ENCODE data around the gene ERGIC1. TPM values are rescaled to one million over a fixed set of nuclear protein-coding genes. Genes with fewer than 3 reads are reported as not detected.

ERGIC1 gene
- total and polyA plus RNA-seq, 4 donors: 46.2 to 110 (median 88.6) TPM

DNA sequence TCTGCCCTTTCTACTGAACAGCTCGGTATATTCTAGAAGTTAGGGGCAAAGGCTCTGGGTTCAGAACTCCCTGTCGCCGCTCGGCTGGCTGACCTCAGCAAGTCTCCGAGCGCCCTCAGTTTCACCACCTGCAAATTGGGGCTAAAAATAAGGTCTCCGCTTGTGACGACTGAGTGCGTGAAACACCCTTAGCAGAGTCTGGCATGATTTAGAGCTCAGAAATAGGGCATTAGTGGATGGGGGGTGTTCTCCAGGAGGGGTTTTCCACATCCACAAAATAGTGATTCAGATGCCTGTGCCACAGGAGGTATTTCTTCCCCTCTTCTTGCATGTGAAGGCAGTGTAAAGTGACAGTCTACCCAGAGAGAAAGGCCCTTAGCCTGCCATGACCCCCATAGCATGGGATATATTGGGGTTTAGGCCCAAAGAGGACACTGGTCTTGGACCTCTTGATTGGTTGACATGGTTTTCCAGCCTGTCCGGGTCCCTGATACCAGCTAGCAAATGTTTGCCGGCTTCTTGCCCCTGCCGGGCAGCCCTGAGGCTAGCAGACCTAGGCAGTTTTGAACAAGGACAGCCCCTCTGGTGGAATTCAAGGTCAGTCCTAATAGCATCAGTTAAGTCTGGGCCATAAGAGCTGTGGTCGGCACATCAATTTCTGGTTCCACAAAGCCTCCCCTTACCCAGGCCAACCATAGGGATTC lies 1.4 kb downstream of the ERGIC1 start:
- Histone ChIP-seq H3K4me3 (ENCODE audit: low read depth, low read length) (peak overlapping the region; percentile 79), H3K27ac (ENCODE audit: low read depth, low read length) (peak overlapping the region; percentile 86), H3K27me3 (ENCODE audit: control insufficient read depth, insufficient read depth, low read length) (no peaks in the 10 kb centered on the region), H3K4me1 (ENCODE audit: control insufficient read depth, insufficient read depth, low read length) (peaks cover 44% of the 10 kb centered on the region), H3K36me3 (ENCODE audit: control insufficient read depth, insufficient read depth, low read length) (peaks cover 9% of the 10 kb centered on the region), H3K9me3 (ENCODE audit: control insufficient read depth, insufficient read depth, low read length) (no peaks in the 10 kb centered on the region)
- WGBS (ENCODE audit: insufficient coverage): 84% methylated on average over 9 of the region's 13 CpGs
- no peak for DNase-seq (ENCODE audit: low read depth in 4 of 6, low spot score in 6 of 6)

DNA sequence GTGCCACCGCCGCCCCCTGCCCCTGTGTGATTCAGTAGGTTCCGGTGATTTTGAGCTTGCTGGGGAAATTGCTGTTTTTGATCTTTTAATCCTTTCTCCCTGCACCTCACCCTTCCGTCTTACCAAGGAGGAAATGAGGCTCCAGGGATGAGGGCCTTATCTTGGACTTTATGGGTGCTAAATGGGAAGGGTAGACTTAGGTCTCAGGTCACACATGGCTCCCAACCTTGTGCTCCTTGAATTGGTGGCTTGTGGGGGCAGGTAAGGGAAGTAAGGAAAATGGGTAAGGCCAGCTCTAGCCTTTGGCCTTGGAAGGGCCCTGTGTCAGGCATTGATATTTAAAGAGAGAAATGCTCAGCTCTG lies 1.9 kb downstream of the ERGIC1 start:
- Histone ChIP-seq H3K27me3 (ENCODE audit: control insufficient read depth, insufficient read depth, low read length) (no peaks in the 10 kb centered on the region), H3K4me1 (ENCODE audit: control insufficient read depth, insufficient read depth, low read length) (peaks cover 49% of the 10 kb centered on the region), H3K36me3 (ENCODE audit: control insufficient read depth, insufficient read depth, low read length) (peaks cover 10% of the 10 kb centered on the region), H3K9me3 (ENCODE audit: control insufficient read depth, insufficient read depth, low read length) (no peaks in the 10 kb centered on the region), H3K27ac (ENCODE audit: low read depth, low read length) (no peak overlapping the region), H3K4me3 (ENCODE audit: low read depth, low read length) (no peak overlapping the region)
- no peak for DNase-seq (ENCODE audit: low read depth in 4 of 6, low spot score in 6 of 6)
- WGBS (ENCODE audit: insufficient coverage): no CpG with 5 or more reads among the region's 4 CpGs

DNA sequence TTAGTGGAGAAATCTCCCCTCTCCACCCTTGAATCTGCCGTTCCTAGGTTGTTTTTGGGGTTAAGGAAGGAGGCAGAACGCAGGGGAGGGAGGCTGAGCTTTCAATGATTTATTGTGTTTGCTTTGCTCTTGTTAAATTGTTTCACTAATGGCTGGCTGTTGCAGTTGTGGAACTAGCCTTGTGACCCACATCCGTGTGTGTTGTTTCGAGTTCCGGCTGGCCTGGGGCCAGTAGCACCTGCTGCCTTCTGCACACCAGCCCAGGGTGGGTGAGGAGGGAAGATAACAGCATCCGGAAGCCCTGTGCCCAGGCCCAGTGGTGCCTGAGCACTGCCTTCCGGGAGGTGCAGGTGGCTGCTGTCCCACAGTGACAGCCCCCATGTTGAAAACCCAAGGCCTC lies 3.6 kb downstream of the ERGIC1 start:
- Histone ChIP-seq H3K4me1 (ENCODE audit: control insufficient read depth, insufficient read depth, low read length) (peaks cover 49% of the 10 kb centered on the region), H3K27me3 (ENCODE audit: control insufficient read depth, insufficient read depth, low read length) (no peaks in the 10 kb centered on the region), H3K9me3 (ENCODE audit: control insufficient read depth, insufficient read depth, low read length) (no peaks in the 10 kb centered on the region), H3K4me3 (ENCODE audit: low read depth, low read length) (no peak overlapping the region), H3K27ac (ENCODE audit: low read depth, low read length) (no peak overlapping the region), H3K36me3 (ENCODE audit: control insufficient read depth, insufficient read depth, low read length) (peaks cover 10% of the 10 kb centered on the region)
- DNase-seq (ENCODE audit: low read depth in 4 of 6, low spot score in 6 of 6): no peak
- 35% methylated on average over 6 of the region's 7 CpGs for WGBS (ENCODE audit: insufficient coverage)

DNA sequence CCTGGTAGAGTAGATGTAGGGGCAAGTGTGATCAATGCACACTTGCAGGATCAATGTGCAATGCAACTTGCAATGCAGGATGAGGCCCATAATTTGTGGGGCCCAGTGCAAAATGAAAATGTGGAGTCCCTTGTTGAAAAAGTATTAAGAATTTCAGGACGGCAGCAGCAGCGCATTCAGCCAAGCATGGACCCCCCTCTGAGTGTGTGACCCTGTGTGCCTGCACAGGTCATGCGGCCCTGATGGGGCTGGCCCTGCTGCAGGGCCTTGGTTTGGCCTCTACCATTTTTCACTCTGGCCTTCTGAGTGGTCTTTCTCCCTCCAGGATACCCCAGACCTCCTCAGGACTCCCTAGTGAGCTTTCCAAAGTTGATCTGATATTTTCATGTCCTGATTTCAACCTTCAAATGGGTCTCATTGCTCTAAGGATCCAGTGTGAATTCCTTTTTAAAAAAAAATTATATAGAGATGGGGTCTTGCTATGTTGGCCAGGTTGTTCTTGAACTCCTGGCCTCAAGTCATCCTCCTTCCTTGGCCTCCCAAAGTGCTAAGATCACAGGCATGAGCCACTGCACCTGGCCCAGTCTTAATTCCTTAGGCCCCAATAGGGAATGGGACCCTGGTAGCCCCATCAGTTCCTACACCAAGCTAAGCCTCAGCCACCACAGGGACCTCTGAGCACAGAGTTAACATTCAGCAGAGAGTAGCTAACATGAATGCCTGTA lies 4.3 kb downstream of the ERGIC1 start:
- WGBS (ENCODE audit: insufficient coverage): 89% methylated on average over 3 of the region's 3 CpGs
- H3K27me3 ChIP-seq (ENCODE audit: control insufficient read depth, insufficient read depth, low read length): no peaks in the 10 kb centered on the region
- no peak overlapping the region for H3K4me3 ChIP-seq (ENCODE audit: low read depth, low read length)
- H3K36me3 ChIP-seq (ENCODE audit: control insufficient read depth, insufficient read depth, low read length): peaks cover 10% of the 10 kb centered on the region
- H3K27ac ChIP-seq (ENCODE audit: low read depth, low read length): no peak overlapping the region
- no peak for DNase-seq (ENCODE audit: low read depth in 4 of 6, low spot score in 6 of 6)
- H3K9me3 ChIP-seq (ENCODE audit: control insufficient read depth, insufficient read depth, low read length): no peaks in the 10 kb centered on the region
- H3K4me1 ChIP-seq (ENCODE audit: control insufficient read depth, insufficient read depth, low read length): peaks cover 45% of the 10 kb centered on the region

- Histone ChIP-seq H3K36me3 (ENCODE audit: control insufficient read depth, insufficient read depth, low read length) (peaks cover 21% of the 10 kb centered on the region), H3K4me3 (ENCODE audit: low read depth, low read length) (no peak overlapping the region), H3K27me3 (ENCODE audit: control insufficient read depth, insufficient read depth, low read length) (no peaks in the 10 kb centered on the region), H3K4me1 (ENCODE audit: control insufficient read depth, insufficient read depth, low read length) (peaks cover 42% of the 10 kb centered on the region), H3K9me3 (ENCODE audit: control insufficient read depth, insufficient read depth, low read length) (no peaks in the 10 kb centered on the region), H3K27ac (ENCODE audit: low read depth, low read length) (no peak overlapping the region)
- 39% methylated on average over 6 of the region's 13 CpGs for whole genome bisulfite sequencing (ENCODE audit: insufficient coverage)
- DNase-seq (ENCODE audit: low read depth in 4 of 6, low spot score in 6 of 6): peak in 1 of 6 donors; percentile 51
Observed at GRCh38 chr5:172839669-172840431, 5.8 kb downstream of the ERGIC1 start.

DNA sequence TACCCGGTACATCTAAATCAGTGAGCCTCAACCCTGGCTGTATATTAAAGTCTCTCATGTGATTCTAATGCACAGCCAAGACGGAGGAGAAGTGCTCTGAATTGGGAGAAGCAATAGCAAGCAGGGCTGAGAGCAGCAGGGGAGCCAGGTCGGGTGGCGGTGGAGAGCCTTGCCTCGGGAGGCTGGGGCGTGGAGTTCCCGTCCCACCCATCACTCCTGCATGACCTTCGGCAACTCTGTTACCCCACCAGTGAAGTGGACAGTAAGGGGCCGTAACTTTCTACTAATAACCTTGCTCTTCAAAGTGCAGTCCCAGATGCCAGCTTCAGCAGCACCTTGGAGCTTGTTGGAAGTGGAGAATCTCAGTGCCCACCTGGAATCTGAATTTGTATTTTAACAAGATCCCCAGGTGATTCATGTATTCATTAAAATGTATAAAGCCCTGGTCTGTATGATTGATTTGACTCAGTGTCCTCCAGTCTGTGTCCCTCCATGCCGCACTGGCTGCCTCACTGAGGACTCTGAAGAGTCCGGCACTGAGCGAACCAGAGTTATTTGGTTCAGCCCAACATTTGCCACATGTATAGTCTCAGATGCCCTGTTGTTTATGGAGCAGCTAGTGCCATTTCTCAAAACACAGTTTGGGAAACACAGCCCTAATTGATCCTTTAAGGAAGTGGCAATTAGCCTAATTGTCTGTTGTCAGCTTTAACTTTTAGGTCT lies 6.5 kb downstream of the ERGIC1 start:
- H3K36me3 ChIP-seq (ENCODE audit: control insufficient read depth, insufficient read depth, low read length): peaks cover 25% of the 10 kb centered on the region
- H3K27me3 ChIP-seq (ENCODE audit: control insufficient read depth, insufficient read depth, low read length): no peaks in the 10 kb centered on the region
- peak in 1 of 6 donors; percentile 73 for DNase-seq (ENCODE audit: low read depth in 4 of 6, low spot score in 6 of 6)
- H3K27ac ChIP-seq (ENCODE audit: low read depth, low read length): no peak overlapping the region
- peaks cover 40% of the 10 kb centered on the region for H3K4me1 ChIP-seq (ENCODE audit: control insufficient read depth, insufficient read depth, low read length)
- H3K9me3 ChIP-seq (ENCODE audit: control insufficient read depth, insufficient read depth, low read length): no peaks in the 10 kb centered on the region
- no peak overlapping the region for H3K4me3 ChIP-seq (ENCODE audit: low read depth, low read length)
- 68% methylated on average over 8 of the region's 12 CpGs for WGBS (ENCODE audit: insufficient coverage)

GRCh38 chr5:172841256-172841655 lies 7.2 kb downstream of the ERGIC1 start:
- H3K36me3 ChIP-seq (ENCODE audit: control insufficient read depth, insufficient read depth, low read length): peaks cover 24% of the 10 kb centered on the region
- H3K9me3 ChIP-seq (ENCODE audit: control insufficient read depth, insufficient read depth, low read length): no peaks in the 10 kb centered on the region
- H3K27me3 ChIP-seq (ENCODE audit: control insufficient read depth, insufficient read depth, low read length): no peaks in the 10 kb centered on the region
- H3K27ac ChIP-seq (ENCODE audit: low read depth, low read length): no peak overlapping the region
- 28% methylated on average over 2 of the region's 6 CpGs for WGBS (ENCODE audit: insufficient coverage)
- DNase-seq (ENCODE audit: low read depth in 4 of 6, low spot score in 6 of 6): peak in 1 of 6 donors; percentile 35
- H3K4me3 ChIP-seq (ENCODE audit: low read depth, low read length): no peak overlapping the region
- peaks cover 36% of the 10 kb centered on the region for H3K4me1 ChIP-seq (ENCODE audit: control insufficient read depth, insufficient read depth, low read length)

DNA sequence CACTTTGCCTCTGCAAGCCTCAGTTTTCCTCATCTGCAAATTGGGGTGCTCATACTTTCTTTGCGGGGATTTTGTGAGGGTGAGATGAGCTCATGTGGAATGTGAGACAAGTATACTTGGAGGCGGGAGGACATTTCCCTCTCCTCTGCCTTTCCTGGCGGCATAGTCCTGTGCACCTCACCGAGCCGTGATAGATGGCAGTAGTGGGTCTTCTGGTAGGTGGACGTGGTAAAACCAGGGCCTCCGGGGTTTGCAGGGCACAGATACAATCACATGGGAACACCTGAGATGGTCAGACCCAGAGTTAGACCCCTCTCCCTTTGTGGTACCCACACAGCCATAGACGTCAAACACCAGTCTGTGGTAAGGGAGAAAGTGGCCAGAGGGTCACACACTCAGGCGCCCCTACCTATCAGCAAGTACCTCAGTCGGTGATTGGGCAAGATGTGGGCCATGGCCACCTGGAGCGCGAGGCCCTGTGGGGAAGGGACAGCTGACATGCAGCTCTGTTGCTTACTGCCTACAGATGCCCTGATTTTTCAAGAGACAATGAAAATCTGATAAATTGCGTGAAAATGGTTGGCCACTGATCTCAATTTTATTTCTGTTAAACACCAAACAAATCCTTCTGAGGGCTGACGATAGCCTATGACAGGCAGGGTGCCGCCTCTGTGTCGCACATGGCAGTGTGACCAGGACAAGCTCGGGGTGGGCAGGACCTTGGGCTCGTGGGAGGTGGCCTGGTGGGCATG lies 9.9 kb downstream of the ERGIC1 start:
- no peak overlapping the region for H3K27ac ChIP-seq (ENCODE audit: low read depth, low read length)
- 97% methylated on average over 11 of the region's 18 CpGs for WGBS (ENCODE audit: insufficient coverage)

GRCh38 chr5:172844577-172844838 lies 10.5 kb downstream of the ERGIC1 start:
- Histone ChIP-seq H3K4me3 (ENCODE audit: low read depth, low read length) (no peak overlapping the region), H3K4me1 (ENCODE audit: control insufficient read depth, insufficient read depth, low read length) (peaks cover 23% of the 10 kb centered on the region), H3K27ac (ENCODE audit: low read depth, low read length) (no peak overlapping the region), H3K27me3 (ENCODE audit: control insufficient read depth, insufficient read depth, low read length) (no peaks in the 10 kb centered on the region), H3K9me3 (ENCODE audit: control insufficient read depth, insufficient read depth, low read length) (no peaks in the 10 kb centered on the region), H3K36me3 (ENCODE audit: control insufficient read depth, insufficient read depth, low read length) (peaks cover 17% of the 10 kb centered on the region)
- 88% methylated on average over 2 of the region's 2 CpGs for WGBS (ENCODE audit: insufficient coverage)
- no peak for DNase-seq (ENCODE audit: low read depth in 4 of 6, low spot score in 6 of 6)

More for the DNA sequence above, 9.9 kb downstream of the ERGIC1 start:
- no peaks in the 10 kb centered on the region for H3K27me3 ChIP-seq (ENCODE audit: control insufficient read depth, insufficient read depth, low read length)
- no peak overlapping the region for H3K4me3 ChIP-seq (ENCODE audit: low read depth, low read length)
- H3K9me3 ChIP-seq (ENCODE audit: control insufficient read depth, insufficient read depth, low read length): no peaks in the 10 kb centered on the region
- DNase-seq (ENCODE audit: low read depth in 4 of 6, low spot score in 6 of 6): no peak
- H3K4me1 ChIP-seq (ENCODE audit: control insufficient read depth, insufficient read depth, low read length): peaks cover 23% of the 10 kb centered on the region
- H3K36me3 ChIP-seq (ENCODE audit: control insufficient read depth, insufficient read depth, low read length): peaks cover 17% of the 10 kb centered on the region
